Parathyroid adenoma (tissue), 2 donors: ENCODE results near the gene CAD.

ENCODE experiments used
- H2AFZ ChIP-seq: fragments of 300-600 bp; sonication (generic); one replicate; pipeline ENCODE4 v1.7.0; 2017; ENCODE audit warnings: antibody characterized with exemption, mild to moderate bottlenecking
- H3K27ac ChIP-seq: fragments of 300-600 bp; sonication (generic); one replicate; pipeline ENCODE4 v1.7.0; 2017
- H3K27me3 ChIP-seq: fragments of 300-600 bp; sonication (generic); one replicate; pipeline ENCODE4 v1.7.0; 2017; ENCODE audit warnings: low read length; ENCODE audit not compliant: control insufficient read depth, insufficient read depth
- H3K36me3 ChIP-seq: fragments of 300-600 bp; sonication (generic); one replicate; pipeline ENCODE4 v1.7.0; 2017; ENCODE audit warnings: low read length; ENCODE audit not compliant: control insufficient read depth, insufficient read depth
- H3K4me1 ChIP-seq: fragments of 300-600 bp; sonication (generic); one replicate; pipeline ENCODE4 v1.7.0; 2017; ENCODE audit warnings: control low read depth
- H3K4me2 ChIP-seq: fragments of 300-600 bp; sonication (generic); one replicate; pipeline ENCODE4 v1.7.0; 2017; ENCODE audit warnings: low read length
- H3K4me3 ChIP-seq: fragments of 300-600 bp; sonication (generic); one replicate; pipeline ENCODE4 v1.7.0; 2017; ENCODE audit warnings: low read depth, low read length
- H3K79me2 ChIP-seq: fragments of 300-600 bp; sonication (generic); one replicate; pipeline ENCODE4 v1.7.0; 2017; ENCODE audit warnings: control low read depth
- H3K9ac ChIP-seq: fragments of 300-600 bp; sonication (generic); one replicate; pipeline ENCODE4 v1.7.0; 2017; ENCODE audit warnings: mild to moderate bottlenecking
- H3K9me3 ChIP-seq: fragments of 300-600 bp; sonication (generic); one replicate; pipeline ENCODE4 v1.7.0; 2017; ENCODE audit warnings: low read length; ENCODE audit not compliant: control insufficient read depth
- CTCF ChIP-seq: fragments of 300-600 bp; sonication (generic); IDR thresholded peaks from one replicate; pipeline ENCODE4 v1.7.0; 2017; ENCODE audit warnings: antibody characterized with exemption, mild to moderate bottlenecking
- donor health status: primary hyperparathyroidism.

Gene CAD

GRCh38 chr2:27204566-27204965 lies 12.6 kb upstream of the CAD start:
- H3K9ac ChIP-seq: no peak overlapping the region
- no peak overlapping the region for H3K4me2 ChIP-seq
- H3K4me3 ChIP-seq: no peak overlapping the region
- H3K27me3 ChIP-seq: no peaks in the 10 kb centered on the region
- no peaks in the 10 kb centered on the region for H3K79me2 ChIP-seq
- no peak for TF ChIP-seq CTCF
- no peaks in the 10 kb centered on the region for H3K36me3 ChIP-seq
- H3K27ac ChIP-seq: no peak overlapping the region
- H2AFZ ChIP-seq: no peak overlapping the region
- H3K4me1 ChIP-seq: no peaks in the 10 kb centered on the region
- no peaks in the 10 kb centered on the region for H3K9me3 ChIP-seq

GRCh38 chr2:27205206-27205605 lies 12.0 kb upstream of the CAD start:
- TF ChIP-seq CTCF: no peak
- Histone ChIP-seq H3K4me1 (no peaks in the 10 kb centered on the region), H3K27ac (no peak overlapping the region), H3K79me2 (no peaks in the 10 kb centered on the region), H3K27me3 (no peaks in the 10 kb centered on the region), H3K9ac (no peak overlapping the region), H3K4me3 (no peak overlapping the region), H3K36me3 (no peaks in the 10 kb centered on the region), H3K4me2 (no peak overlapping the region), H2AFZ (no peak overlapping the region), H3K9me3 (no peaks in the 10 kb centered on the region)

GRCh38 chr2:27206346-27206745 lies 10.8 kb upstream of the CAD start:
- no peaks in the 10 kb centered on the region for H3K36me3 ChIP-seq
- H3K9ac ChIP-seq: no peak overlapping the region
- no peaks in the 10 kb centered on the region for H3K27me3 ChIP-seq
- H3K79me2 ChIP-seq: no peaks in the 10 kb centered on the region
- TF ChIP-seq CTCF: no peak
- H3K4me2 ChIP-seq: no peak overlapping the region
- H3K27ac ChIP-seq: no peak overlapping the region
- H3K9me3 ChIP-seq: no peaks in the 10 kb centered on the region
- no peak overlapping the region for H3K4me3 ChIP-seq
- H2AFZ ChIP-seq: no peak overlapping the region
- H3K4me1 ChIP-seq: peaks cover 3% of the 10 kb centered on the region

GRCh38 chr2:27208486-27209050 lies 8.6 kb upstream of the CAD start:
- no peak overlapping the region for H3K4me3 ChIP-seq
- no peak overlapping the region for H3K4me2 ChIP-seq
- H3K27ac ChIP-seq: no peak overlapping the region
- no peaks in the 10 kb centered on the region for H3K9me3 ChIP-seq
- H3K79me2 ChIP-seq: no peaks in the 10 kb centered on the region
- peaks cover 9% of the 10 kb centered on the region for H3K4me1 ChIP-seq
- H2AFZ ChIP-seq: no peak overlapping the region
- no peak overlapping the region for H3K9ac ChIP-seq
- no peaks in the 10 kb centered on the region for H3K36me3 ChIP-seq
- no peak for TF ChIP-seq CTCF
- H3K27me3 ChIP-seq: no peaks in the 10 kb centered on the region

GRCh38 chr2:27209621-27210401 lies 7.4 kb upstream of the CAD start:
- Histone ChIP-seq H3K9me3 (no peaks in the 10 kb centered on the region), H3K27me3 (no peaks in the 10 kb centered on the region), H3K79me2 (peaks cover 2% of the 10 kb centered on the region), H3K4me2 (no peak overlapping the region), H3K36me3 (no peaks in the 10 kb centered on the region), H3K4me1 (peaks cover 9% of the 10 kb centered on the region), H3K27ac (no peak overlapping the region), H3K4me3 (no peak overlapping the region), H3K9ac (no peak overlapping the region), H2AFZ (no peak overlapping the region)
- no peak for TF ChIP-seq CTCF
